Posterior vena cava (tissue), 2 donors: Measurements from ENCODE around the gene NOTUM. TPM values are rescaled to one million over a fixed set of nuclear protein-coding genes. Genes with fewer than 3 reads are reported as not detected.

Source experiments
- DNase-seq: peaks from one replicate; pipeline ENCODE4 v3.0.0-alpha.2; 2020; ENCODE audit warnings: low spot score
- intact Hi-C, 2 donors: fragments of 100-400 bp; cut with DNase I; formaldehyde crosslinking; loops; one replicate each; pipeline versions ENCODE4 v1.14.1 to v1.14.2; 2022 to 2023
- long read RNA-seq, 2 donors: library from polyadenylated mRNA; unstranded; transcript quantifications; one replicate each; pipeline ENCODE4 v2.0.0, GENCODE V29; 2020 to 2021
- total RNA-seq, 2 donors: library from RNA; stranded (reverse); fragmentation: NEBNext Ultra II Directional; extraction: Animal tissue kit (Norgen Biotek cat#: 25700); gene quantifications; one replicate each; pipeline ENCODE4 v1.2.1, GENCODE V29; 2021
- donor health status: DM: yes; HTN: yes; CAD: no.
- donor health status: DM: yes; HTN: yes; CAD: no.

NOTUM gene
- not detected for total RNA-seq
- long read RNA-seq, donor 1, result 0 reads
- long read RNA-seq, donor 2, result 0 reads

DNA sequence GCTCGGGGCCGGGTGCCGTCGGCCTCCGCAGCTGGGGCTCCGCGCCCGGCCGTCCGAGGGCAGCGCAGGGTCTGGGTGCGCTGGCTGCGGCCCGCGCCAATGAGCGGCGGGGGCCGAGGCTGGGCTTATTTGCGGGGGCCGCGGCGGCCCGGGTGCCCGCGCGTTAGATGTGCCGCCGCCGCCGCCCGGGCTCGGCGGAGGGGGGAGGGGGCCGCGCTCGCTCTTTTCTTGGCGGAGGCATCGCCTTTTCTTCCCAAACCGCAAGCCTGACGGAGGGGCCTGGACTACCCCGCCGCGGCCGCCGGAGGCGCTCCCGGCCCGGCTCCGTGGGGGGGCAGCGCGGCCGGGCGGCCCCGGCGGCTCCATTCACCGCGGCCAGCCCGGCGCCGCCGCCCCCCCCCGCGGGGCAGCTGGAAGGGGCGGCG, at the start of gene NOTUM:
Gene NOTUM (minus strand): TSS at position 101 of the 425 bp plus-strand sequence. CDS start 278 bp downstream, outside the sequence.
- DNase-seq, result no peak
- intact Hi-C loops, result no loop called here

DNA sequence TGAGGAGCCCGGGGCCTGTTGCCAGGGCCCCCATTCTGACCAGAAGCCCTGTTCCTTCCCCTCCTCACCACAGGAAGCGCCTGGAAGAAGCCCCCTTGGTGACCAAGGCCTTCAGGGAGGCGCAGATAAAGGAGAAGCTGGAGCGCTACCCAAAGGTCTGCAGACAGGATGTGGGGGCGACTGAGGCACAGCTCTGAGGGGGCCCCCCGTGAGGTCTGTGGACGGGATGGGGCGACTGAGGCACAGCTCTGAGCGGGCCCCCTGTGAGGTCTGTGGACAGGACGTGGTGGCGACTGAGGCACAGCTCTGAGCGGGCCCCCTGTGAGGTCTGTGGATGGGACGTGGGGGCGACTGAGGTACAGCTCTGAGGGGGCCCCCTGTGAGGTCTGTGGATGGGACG, 48.4 kb upstream of the NOTUM start:
- intact Hi-C loops, result no loop called here
- DNase-seq, result no peak

GRCh38 chr17:82008941-82009405, 48.0 kb upstream of the NOTUM start:
- intact Hi-C loops, result no loop called here

GRCh38 chr17:82008258-82008940, 47.4 kb upstream of the NOTUM start:
- intact Hi-C loops, result no loop called here
- DNase-seq, result no peak

More at GRCh38 chr17:82008941-82009405, 48.0 kb upstream of the NOTUM start:
- DNase-seq, result no peak

DNA sequence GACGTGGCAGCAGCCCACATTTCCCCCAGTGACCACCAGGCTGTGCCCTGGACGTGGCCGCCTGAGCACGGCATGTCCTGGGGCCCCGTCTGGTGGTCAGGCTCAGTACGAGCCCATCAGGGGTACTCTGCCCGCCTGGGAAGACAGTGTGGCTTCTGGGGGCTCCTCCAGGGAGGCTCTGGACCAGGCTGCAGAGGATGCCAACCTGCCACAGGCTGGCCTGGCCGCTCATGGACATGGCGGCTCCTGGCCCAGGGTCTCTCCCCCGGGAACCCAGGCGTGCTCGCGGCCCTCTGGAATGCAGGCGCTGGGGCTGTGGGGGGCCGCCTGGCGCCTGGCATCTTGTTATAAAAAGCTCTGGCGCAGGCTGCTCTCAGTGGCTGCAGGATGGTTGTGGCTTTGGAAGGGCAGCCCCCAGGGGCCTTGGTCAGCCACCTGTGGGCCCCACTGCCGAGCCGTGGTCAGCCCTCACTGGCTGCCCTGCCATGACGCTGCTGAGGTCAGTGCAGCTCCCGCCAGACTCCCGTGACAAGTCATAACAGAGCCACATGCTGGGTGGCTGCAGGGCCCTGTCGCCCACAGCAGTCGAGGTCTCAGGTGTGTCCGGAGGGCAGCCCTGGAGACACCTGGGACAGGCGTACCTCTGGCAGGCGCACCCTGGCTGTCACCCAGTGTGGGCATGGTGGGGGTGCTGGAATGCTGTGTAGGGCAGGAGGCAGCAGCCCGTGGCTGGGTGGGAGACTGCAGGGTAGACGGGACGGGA, 46.7 kb upstream of the NOTUM start:
- no peak for DNase-seq
- intact Hi-C loops, result no loop called here

GRCh38 chr17:82007228-82007494, 46.2 kb upstream of the NOTUM start:
- intact Hi-C loops, result no loop called here
- no peak for DNase-seq

DNA sequence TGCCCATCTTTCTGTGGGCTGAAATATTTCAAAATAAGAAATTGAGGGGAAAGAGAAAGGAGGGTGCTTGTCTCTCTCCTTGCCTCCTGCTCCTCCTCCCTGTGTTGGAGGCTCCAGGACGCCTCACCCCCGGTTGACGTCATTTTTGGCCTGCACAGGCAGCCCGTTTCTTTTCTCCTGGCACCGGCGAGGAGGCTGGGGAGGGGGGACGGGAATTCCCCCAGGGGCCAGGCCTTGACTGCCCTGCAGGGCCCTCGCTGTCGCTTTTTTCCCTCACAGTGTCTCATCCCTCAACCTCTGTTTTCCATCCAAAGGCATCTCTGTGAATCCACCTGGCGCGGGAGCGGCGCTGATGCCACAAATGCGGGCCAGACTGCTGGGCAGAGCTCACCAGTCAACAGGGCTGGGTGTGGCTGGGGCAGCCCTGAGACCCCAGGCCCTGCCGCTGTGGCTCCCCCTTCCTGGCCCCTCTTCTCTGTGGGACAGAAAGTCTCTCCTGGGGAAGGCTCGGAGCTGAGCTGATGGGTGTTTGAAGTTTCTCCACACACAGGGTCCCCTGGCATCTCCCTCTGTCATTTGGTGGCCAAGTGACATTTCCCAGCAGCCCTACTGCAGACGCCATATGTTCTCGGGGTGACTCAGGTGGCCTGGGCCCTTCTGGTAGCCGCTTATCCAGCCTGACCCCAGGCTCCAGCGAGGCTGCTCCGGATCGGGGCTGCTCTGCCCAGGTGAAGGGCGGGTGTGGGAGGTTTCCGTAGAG, 45.7 kb upstream of the NOTUM start:
- no peak for DNase-seq
- intact Hi-C loops, result no loop called here

DNA sequence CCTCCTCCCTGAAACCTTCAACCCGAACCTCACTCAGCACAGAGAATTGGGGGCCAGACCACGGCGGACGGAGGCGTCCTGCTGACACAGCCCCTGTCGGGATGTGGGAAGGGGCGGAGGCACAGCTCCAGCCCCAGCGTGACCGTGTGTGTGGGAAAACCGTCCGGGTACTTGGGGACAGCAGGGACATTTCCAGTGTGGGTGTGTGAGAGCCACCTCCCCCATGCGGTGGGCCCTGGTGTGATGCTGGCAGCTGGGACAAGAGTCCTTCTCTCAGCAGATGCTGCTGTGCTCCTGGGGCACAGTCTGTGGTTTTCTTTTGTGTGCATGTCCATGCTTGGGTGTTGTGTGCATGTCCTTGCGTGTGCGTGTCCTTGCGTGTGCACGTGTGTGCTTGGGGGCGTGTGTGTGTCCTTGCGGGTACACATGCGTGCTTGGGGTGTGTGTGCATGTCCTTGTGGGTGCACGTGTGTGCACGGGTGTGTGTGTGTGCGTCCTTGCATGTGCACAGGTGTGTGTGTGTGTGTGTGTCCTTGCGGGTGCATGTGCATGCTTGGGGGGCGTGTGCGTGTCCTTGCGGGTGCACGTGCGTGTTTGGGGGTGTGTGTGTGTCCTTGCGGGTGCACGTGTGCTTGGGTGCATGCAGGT, 44.8 kb upstream of the NOTUM start:
- intact Hi-C loops, result no loop called here
- DNase-seq, result no peak

DNA sequence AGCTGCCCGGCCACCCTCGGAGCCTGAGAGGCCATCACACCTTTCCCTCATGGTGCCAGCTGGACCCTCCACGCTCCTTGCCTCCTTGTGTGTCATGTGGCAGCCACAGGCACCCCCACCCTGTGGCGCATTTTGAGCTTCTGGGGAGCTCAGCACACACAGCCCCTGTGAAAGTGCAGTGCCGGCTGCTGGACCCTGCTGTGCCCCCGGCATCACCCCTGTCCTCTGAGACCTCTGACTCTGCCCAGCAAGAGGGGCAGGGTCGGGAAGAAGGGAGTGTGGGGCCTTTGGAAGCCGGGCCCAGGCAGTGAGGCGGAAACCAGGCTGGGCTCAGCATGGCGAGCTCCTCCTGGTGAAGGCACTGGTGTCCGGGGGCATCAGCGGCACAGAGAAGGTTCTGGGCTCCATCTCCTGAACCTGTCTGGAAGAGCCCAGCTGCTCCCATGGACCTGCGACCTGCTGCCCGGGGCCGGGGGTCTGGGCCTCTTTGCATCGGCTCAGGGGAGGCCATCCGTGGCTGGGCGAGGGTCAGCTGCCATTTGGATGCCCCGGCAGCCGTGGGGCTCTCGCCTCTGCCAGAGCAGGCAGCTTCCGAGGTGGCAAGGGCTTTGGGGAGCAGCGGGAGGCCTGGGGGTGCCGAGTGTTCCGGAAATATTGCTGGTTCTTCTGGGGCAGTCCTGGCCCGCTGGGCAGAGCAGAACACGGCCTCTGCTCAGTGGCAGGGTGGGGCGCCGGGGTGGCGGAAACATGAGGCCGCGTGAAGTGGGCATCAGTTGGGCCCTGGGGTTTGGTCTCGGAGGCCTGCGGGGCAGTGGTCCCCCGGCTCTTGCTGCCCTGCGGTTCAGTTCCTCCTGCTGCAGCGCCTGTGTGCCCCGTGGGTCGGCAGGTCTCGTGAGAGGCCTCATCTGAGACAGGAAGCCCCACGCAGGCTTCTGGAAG, 43.8 kb upstream of the NOTUM start:
- no peak for DNase-seq
- intact Hi-C loops, result no loop called here

DNA sequence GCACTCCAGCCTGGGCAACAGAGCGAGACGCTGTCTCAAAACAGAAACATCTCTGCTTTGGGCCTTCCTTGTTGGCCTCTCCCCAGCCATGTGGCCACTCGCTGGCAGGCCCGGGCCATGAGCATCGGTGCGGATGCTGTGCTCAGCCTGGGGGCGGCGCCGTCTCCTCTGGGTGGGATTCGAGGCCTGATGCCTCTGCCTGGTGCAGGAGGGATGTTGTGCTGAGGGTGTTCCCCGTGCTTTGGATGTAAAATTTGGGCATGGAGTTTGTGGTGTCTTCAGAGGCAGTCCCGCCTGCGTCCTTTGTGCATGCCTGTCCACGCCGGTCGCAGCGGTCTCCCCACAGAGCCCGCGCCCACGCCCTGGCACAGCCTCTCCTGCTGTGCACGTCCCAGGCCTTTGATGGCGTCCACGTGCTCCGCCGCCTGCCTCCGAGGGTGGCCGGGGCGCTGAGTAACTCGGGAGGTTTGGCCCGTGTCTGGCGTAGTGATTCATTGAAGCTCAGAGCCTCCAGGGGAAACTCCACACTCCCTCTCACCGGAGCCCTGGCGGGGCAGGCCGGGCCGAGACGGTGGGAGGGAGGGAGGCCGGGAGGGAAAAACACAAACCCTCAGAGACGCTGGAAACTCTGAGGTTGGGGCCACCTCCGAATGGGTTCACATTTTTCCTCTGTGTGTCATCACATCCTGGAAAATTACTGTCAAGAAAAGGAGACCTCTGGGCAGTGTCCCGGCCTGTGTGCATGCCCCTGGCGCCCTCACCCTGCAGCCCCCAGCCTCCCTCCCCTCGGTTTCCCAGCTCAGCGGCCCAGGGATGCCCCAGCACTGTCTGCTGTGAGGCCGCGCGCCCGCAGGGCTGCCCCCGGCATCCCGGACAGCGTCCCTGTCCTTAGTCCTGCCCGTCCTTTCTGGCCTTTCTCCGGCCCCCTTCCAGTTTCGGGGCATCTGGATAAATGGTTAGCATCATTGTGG, 42.7 kb upstream of the NOTUM start:
- peak; percentile 95 for DNase-seq
- intact Hi-C loops, result no loop called here

- intact Hi-C loops, result no loop called here
- no peak for DNase-seq
Measured at GRCh38 chr17:82001571-82002056, 40.6 kb upstream of the NOTUM start.

- intact Hi-C loops, result no loop called here
- DNase-seq, result no peak
Measured at GRCh38 chr17:82000803-82001570, 40.0 kb upstream of the NOTUM start.

GRCh38 chr17:81999976-82000802, 39.2 kb upstream of the NOTUM start:
- intact Hi-C loops, result no loop called here
- no peak for DNase-seq

GRCh38 chr17:81999587-81999975, 38.6 kb upstream of the NOTUM start:
- DNase-seq, result no peak
- intact Hi-C loops, result no loop called here

- intact Hi-C loops, result no loop called here
- no peak for DNase-seq
Measured at GRCh38 chr17:81998691-81999438, 37.9 kb upstream of the NOTUM start.
